Measurements from ENCODE around the gene PPP2R2C. TPM values are rescaled to one million over a fixed set of nuclear protein-coding genes. Genes with fewer than 3 reads are reported as not detected.

Gene PPP2R2C
- polyA plus RNA-seq, 1 experiment = 0.06 TPM

DNA sequence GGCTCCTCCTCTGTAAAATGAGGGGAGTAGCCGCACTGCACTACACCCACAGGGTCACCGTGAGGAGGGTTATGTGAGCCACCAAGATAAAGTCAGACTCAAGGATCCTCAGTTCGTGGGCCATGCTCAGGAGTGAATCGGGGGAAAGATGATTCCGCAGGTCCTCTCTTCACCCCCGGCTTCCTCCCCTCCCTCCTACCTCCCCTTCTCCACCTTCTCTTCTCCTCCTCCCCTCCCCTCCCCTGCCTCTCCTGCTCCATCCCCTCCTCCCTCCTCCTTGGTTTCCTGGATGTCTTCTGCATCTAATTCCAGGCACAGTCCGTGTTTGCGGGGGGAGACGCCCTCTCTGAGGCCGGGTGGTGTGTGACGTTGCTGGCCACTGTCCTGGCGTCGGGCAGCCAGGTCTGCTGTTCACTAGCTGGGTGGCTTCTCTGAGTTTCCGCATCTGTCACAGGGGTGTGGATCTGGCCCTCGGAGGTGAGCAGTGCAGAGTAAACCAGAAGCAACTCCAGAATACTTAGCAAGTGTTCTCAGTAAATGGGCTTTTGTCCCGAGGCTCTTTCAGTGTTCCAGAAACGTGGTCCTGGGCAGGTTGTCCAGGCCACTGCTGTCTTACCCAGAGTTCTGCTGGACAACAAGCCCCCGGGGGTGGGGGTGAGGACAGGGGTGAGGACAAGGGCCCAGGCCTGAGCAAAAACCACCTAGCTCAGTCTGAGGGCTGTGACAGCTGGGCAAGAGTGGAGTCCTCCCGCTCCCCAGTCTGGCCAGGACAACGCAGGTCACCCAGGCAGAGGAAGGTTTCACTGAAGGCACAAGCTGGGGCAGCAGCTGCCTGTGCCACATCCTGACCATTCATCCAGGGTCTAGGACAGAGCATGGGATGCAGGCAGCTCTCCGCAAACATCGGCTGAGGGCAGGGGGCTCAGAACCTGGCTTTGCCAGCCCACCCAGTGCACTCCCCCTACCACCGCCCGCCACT is 92.4 kb downstream of the PPP2R2C start:
- CTCF ChIA-PET = interaction anchor here (1.2 kb wide), 1 partner anchor 129 kb away, joined by 4 read pairs; no protein-coding TSS in a partner anchor

DNA sequence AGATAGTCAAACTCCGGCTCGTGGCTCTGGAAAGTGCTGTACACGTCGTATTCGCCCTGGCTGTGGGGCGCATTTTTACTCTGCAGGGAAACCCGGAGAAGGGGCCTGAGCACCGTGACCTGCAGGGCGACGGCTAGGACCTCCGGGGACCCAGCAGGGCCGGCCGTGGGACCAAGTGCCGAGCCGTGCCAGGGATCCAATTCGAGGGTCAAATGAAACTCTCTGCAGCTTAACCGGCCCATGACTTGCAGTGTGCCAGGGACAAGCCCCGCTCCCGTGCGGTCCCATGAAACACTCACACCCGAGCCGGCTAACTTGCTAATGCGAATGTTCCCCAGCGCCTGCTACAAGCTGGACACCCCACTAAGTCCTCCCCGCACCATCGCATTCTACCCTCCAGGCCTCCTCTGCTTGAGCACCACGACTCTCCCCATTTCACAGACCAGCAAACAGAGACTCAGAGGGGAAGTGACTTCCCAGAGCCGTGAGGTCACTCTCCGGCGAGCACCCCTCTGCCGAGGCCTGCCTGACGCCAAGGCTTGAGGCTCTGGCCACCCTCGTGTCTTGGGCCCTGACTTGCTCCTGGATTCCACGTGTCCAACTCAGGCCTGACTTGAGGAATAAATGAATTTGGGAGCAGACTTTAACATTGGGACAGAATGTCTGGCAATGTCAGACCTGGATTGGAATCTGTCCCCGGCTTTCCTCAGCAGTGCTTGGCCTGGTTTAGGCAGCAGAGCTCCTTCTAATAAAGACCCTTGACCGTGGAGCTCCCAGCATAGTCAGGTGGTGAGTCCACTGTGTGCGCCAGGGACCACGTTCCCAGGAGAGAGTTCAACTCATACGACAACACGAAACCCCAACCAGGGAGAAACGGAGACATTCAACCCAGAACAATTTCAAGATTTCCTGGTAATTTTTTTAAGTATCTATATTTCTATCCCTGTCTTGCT is 93.6 kb downstream of the PPP2R2C start:
- CTCF ChIA-PET = no interaction called here

More for the DNA sequence above, 92.4 kb downstream of the PPP2R2C start:
- no peaks in the 10 kb centered on the region for H3K36me3 ChIP-seq (ENCODE audit: control insufficient read depth, insufficient read depth, low read length)
- H3K4me3 ChIP-seq (ENCODE audit: low read depth, low read length) = no peak overlapping the region
- H3K27me3 ChIP-seq (ENCODE audit: control insufficient read depth, insufficient read depth, low read length) = peaks cover 4% of the 10 kb centered on the region; the same call in 1 of the 2 replicates
- POLR2A ChIA-PET = no interaction called here
- TF ChIP-seq, protein P1, sequence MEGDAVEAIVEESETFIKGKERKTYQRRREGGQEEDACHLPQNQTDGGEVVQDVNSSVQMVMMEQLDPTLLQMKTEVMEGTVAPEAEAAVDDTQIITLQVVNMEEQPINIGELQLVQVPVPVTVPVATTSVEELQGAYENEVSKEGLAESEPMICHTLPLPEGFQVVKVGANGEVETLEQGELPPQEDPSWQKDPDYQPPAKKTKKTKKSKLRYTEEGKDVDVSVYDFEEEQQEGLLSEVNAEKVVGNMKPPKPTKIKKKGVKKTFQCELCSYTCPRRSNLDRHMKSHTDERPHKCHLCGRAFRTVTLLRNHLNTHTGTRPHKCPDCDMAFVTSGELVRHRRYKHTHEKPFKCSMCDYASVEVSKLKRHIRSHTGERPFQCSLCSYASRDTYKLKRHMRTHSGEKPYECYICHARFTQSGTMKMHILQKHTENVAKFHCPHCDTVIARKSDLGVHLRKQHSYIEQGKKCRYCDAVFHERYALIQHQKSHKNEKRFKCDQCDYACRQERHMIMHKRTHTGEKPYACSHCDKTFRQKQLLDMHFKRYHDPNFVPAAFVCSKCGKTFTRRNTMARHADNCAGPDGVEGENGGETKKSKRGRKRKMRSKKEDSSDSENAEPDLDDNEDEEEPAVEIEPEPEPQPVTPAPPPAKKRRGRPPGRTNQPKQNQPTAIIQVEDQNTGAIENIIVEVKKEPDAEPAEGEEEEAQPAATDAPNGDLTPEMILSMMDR (IDR thresholded peaks at IDR 0.05; ENCODE audit: insufficient read depth, low read depth, low read length) = no peak
- DNase-seq (ENCODE audit: low read depth) = no peak

DNA sequence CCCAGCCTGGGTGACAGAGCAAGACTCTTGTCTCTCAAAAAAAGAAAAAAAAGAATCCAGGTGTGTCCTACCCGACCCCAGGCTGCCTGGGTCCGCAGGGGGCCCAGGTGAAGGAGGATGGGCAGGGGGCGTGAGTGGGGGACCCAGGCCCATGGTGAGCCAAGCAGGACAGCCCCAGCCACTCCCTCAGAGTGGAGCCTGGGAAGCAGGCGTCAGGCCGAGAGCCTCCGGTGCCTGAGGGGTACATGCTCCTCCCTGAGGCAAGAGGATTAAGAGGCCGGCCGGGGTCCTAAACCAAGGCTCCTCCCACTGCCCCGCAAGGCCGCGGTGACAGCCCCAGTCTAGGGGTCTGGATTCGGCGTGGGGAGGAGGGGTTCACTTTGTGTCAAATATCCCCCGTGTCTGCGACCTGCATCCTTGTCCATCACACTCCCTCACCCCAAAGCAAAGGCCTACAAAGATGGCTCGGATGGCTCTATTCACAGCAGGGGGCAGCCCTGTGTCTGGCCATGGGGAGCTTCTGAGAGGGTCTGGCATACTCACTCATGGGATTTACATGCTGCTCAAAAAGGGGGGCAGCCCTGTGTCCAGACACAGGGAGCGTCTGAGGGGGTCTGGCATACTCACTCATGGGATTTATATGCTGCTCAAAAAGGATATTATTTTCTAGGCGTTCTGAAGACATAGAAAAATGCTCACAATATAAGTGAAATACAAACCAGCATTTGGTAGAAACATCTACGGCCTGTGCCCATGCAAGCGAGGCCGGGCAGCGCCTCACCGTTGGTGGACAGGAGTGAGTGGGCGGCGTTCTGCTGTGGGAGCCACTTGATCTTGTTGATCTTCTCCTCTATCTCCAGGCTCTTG is 94.6 kb downstream of the PPP2R2C start:
- no peaks in the 10 kb centered on the region for H3K36me3 ChIP-seq (ENCODE audit: control insufficient read depth, insufficient read depth, low read length)
- TF ChIP-seq, protein P1 (IDR thresholded peaks at IDR 0.05; ENCODE audit: insufficient read depth, low read depth, low read length) = no peak
- H3K27me3 ChIP-seq (ENCODE audit: control insufficient read depth, insufficient read depth, low read length) = peaks cover 4% of the 10 kb centered on the region; the same call in 1 of the 2 replicates
- DNase-seq (ENCODE audit: low read depth) = no peak
- no peak overlapping the region for H3K4me3 ChIP-seq (ENCODE audit: low read depth, low read length)
- CTCF ChIA-PET = no interaction called here
- POLR2A ChIA-PET = no interaction called here

More for the DNA sequence above, 93.6 kb downstream of the PPP2R2C start:
- Histone ChIP-seq H3K27me3 (ENCODE audit: control insufficient read depth, insufficient read depth, low read length) (peaks cover 4% of the 10 kb centered on the region; the same call in 1 of the 2 replicates), H3K4me3 (ENCODE audit: low read depth, low read length) (no peak overlapping the region), H3K36me3 (ENCODE audit: control insufficient read depth, insufficient read depth, low read length) (no peaks in the 10 kb centered on the region)
- no peak for DNase-seq (ENCODE audit: low read depth)
- POLR2A ChIA-PET = no interaction called here
- TF ChIP-seq, protein P1 (IDR thresholded peaks at IDR 0.05; ENCODE audit: insufficient read depth, low read depth, low read length) = no peak

DNA sequence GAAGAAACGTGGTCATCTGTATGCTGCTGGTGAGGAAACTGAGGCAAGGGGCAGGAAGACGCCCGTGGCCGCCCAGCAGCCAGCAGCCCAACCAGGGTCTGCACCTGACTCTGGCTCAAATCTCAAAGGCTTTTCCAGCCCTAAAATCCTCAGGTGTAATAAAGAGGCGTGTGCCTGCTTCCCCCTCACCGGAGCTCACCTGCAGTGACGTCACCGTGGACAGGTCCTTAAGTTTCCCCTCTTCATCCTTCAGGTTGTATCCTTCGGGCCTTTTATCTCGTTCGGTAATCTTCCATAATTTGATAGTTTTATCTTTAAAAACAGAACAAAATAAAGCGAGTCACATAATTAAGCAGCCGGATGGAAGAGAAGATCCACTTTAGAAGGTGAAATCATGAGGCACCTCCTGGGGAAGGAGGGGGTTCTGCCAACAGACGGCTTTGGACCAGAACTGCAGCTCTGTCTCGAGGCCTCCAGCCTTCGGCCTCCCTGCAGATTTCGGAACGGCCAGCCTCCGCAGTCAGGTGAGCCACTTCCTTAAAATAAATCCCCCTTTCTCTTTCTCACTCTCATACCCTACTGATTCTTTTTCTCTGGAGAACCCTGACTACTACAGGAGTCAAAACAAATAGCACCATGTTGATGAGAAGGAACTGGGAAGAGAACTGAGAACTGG is 96.7 kb downstream of the PPP2R2C start:
- no peak for DNase-seq (ENCODE audit: low read depth)
- Histone ChIP-seq H3K27me3 (ENCODE audit: control insufficient read depth, insufficient read depth, low read length) (peaks cover 4% of the 10 kb centered on the region; the same call in 1 of the 2 replicates), H3K36me3 (ENCODE audit: control insufficient read depth, insufficient read depth, low read length) (no peaks in the 10 kb centered on the region), H3K4me3 (ENCODE audit: low read depth, low read length) (no peak overlapping the region)
- ChIA-PET POLR2A (no interaction called here), CTCF (no interaction called here)
- TF ChIP-seq, protein P1 (IDR thresholded peaks at IDR 0.05; ENCODE audit: insufficient read depth, low read depth, low read length) = no peak
